ENCODE measurements around the gene GADL1. TPM values are rescaled to one million over a fixed set of nuclear protein-coding genes. Genes with fewer than 3 reads are reported as not detected.

Gene GADL1, protein sequence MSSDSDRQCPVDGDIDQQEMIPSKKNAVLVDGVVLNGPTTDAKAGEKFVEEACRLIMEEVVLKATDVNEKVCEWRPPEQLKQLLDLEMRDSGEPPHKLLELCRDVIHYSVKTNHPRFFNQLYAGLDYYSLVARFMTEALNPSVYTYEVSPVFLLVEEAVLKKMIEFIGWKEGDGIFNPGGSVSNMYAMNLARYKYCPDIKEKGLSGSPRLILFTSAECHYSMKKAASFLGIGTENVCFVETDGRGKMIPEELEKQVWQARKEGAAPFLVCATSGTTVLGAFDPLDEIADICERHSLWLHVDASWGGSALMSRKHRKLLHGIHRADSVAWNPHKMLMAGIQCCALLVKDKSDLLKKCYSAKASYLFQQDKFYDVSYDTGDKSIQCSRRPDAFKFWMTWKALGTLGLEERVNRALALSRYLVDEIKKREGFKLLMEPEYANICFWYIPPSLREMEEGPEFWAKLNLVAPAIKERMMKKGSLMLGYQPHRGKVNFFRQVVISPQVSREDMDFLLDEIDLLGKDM
- 0.05 TPM in 1 of 2 replicates, not detected in the other for total RNA-seq

DNA sequence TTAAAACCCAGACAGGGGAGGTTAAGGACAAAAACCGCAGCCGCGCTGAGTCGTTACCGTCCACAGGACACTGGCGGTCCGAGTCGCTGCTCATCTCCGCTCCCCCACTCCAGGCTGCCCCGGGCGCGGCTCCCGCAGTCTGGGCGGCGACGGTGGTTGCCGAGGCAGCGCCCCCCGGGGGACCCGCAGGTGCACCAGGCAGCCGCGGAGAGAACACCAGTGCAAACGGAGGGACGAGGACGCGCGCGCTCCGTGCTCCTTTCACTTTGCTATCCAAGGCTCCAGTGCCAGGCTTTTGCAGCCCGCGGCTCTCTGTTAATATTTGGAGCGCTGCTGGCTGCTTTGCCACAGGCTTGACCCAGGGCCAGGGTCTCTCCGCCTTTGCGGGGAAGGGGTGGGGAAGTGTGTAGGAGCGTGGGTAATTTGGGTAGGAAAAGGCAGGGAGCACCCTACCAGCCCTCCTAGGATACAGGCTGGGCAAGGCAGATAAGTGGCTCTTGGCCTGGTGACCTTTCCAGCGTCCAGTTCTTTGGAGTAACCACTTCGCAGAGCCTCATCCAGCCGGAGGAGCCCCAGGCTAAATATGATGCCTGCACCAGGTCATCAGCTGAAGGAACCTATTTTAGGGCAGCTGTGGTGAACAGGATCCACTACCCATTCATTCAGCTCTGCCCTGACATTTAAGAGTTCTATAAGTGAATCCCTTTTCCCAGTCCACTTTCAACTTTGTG, at the start of gene GADL1:
Gene GADL1, minus strand, starts transcription at position 141 of the 731 bp plus-strand sequence. Its CDS starts 47 bp downstream, at position 94.

